ENCODE data around the gene OTUD3. TPM values are rescaled to one million over a fixed set of nuclear protein-coding genes. Genes with fewer than 3 reads are reported as not detected.

The OTUD3 gene
- polyA plus RNA-seq, 1 of the 3 experiments (the other 2 are of a cell fraction) = 2.6 TPM

DNA sequence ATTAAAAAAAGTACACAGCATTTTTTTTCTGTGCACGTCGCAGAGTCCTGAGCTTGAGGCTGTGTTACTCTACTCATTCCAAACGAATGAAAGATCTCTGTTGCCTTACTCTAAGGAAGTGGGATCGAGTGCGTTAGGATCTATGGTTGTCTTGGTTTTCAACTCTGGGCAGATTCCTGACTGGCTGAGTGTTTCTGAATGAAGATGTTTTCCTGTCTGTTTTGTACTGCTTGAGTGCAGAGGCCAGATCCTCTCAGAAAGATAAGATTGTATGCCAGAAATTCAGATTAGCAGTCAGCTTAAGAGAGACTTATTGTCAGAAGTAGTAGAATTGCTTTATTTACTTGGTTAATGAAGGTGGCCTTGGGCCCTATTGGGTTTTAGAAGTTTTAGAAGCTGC is 27.2 kb downstream of the OTUD3 start:
- POLR2A ChIA-PET = no interaction called here
- Histone ChIP-seq H3K79me2 (ENCODE audit: insufficient read depth) (no peaks in the 10 kb centered on the region), H4K20me1 (ENCODE audit: insufficient read depth) (no peaks in the 10 kb centered on the region), H3K36me3 (replicated peaks in 1 of 2; ENCODE audit: control insufficient read depth in 1 of 2, insufficient read depth in 2 of 2, low read length in 1 of 2) (peaks cover 45 to 90% of the 10 kb centered on the region in 2 experiments), H3K27ac (ENCODE audit: low read depth in 2 of 2, low read length in 1 of 2) (no peak overlapping the region), H2AFZ (ENCODE audit: low read depth) (no peak overlapping the region), H3K4me1 (ENCODE audit: control insufficient read depth in 1 of 2, insufficient read depth in 2 of 2, low read depth in 1 of 2, low read length in 1 of 2) (no peaks in the 10 kb centered on the region), H3K4me2 (no peak overlapping the region), H3K9me3 (no peaks in the 10 kb centered on the region), H3K9ac (no peak overlapping the region), H3K27me3 (ENCODE audit: insufficient read depth) (no peaks in the 10 kb centered on the region), H3K9me2 (no peaks in the 10 kb centered on the region), H3K4me3 (ENCODE audit: low read depth in 2 of 2, low read length in 1 of 2) (no peak overlapping the region), H3F3A (replicated peaks; ENCODE audit: insufficient read depth) (no peaks in the 10 kb centered on the region)
- CTCF ChIA-PET = interaction anchor here (1.2 to 14.7 kb wide), 3 partner anchors 10 to 246 kb away, joined by 3 to 243 read pairs (median 3); no protein-coding TSS in a partner anchor
- no peak for TF ChIP-seq RAD21 (IDR thresholded peaks at IDR 0.05; ENCODE audit: low read length)
- TF ChIP-seq ELF1 (IDR thresholded peaks at IDR 0.05) = no peak
- TF ChIP-seq MXI1 (IDR thresholded peaks at IDR 0.05; ENCODE audit: low read depth, low read length) = no peak
- no peak for TF ChIP-seq NRF1 (IDR thresholded peaks at IDR 0.05; ENCODE audit: low read depth, low read length)
- TF ChIP-seq, protein P1, sequence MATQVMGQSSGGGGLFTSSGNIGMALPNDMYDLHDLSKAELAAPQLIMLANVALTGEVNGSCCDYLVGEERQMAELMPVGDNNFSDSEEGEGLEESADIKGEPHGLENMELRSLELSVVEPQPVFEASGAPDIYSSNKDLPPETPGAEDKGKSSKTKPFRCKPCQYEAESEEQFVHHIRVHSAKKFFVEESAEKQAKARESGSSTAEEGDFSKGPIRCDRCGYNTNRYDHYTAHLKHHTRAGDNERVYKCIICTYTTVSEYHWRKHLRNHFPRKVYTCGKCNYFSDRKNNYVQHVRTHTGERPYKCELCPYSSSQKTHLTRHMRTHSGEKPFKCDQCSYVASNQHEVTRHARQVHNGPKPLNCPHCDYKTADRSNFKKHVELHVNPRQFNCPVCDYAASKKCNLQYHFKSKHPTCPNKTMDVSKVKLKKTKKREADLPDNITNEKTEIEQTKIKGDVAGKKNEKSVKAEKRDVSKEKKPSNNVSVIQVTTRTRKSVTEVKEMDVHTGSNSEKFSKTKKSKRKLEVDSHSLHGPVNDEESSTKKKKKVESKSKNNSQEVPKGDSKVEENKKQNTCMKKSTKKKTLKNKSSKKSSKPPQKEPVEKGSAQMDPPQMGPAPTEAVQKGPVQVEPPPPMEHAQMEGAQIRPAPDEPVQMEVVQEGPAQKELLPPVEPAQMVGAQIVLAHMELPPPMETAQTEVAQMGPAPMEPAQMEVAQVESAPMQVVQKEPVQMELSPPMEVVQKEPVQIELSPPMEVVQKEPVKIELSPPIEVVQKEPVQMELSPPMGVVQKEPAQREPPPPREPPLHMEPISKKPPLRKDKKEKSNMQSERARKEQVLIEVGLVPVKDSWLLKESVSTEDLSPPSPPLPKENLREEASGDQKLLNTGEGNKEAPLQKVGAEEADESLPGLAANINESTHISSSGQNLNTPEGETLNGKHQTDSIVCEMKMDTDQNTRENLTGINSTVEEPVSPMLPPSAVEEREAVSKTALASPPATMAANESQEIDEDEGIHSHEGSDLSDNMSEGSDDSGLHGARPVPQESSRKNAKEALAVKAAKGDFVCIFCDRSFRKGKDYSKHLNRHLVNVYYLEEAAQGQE (IDR thresholded peaks at IDR 0.05; ENCODE audit: low read depth, low read length) = no peak
- TF ChIP-seq GABPA (IDR thresholded peaks at IDR 0.05; ENCODE audit: low read depth) = no peak
- TF ChIP-seq POLR2AphosphoS5 (IDR thresholded peaks at IDR 0.05; ENCODE audit: low read depth, low read length) = no peak
- no peak for TF ChIP-seq RCOR1 (IDR thresholded peaks at IDR 0.05; ENCODE audit: low read length)
- no peak for TF ChIP-seq IRF3 (IDR thresholded peaks at IDR 0.05; ENCODE audit: low read depth, low read length)
- no peak for TF ChIP-seq FOXJ3 (CRISPR knock-in tag; IDR thresholded peaks at IDR 0.05)
- TF ChIP-seq CHD2 (IDR thresholded peaks at IDR 0.05; ENCODE audit: low read length, partially characterized antibody) = no peak
- no peak for TF ChIP-seq TEAD4 (IDR thresholded peaks at IDR 0.05; ENCODE audit: borderline replicate concordance, insufficient read depth)
- TF ChIP-seq JUND (IDR thresholded peaks at IDR 0.05) = no peak
- TF ChIP-seq ZBTB33 (IDR thresholded peaks at IDR 0.05; ENCODE audit: borderline replicate concordance, low read depth) = no peak
- TF ChIP-seq YY1 (IDR thresholded peaks at IDR 0.05; ENCODE audit: low read depth) = no peak
- no peak for TF ChIP-seq SIN3A (IDR thresholded peaks at IDR 0.05; ENCODE audit: borderline replicate concordance, low read depth, low read length)
- TF ChIP-seq RFX5 (IDR thresholded peaks at IDR 0.05; ENCODE audit: low read length) = no peak
- WGBS (ENCODE audit: low lambda C conversion rate) = 89% methylated on average over 5 of the region's 5 CpGs
- DNase-seq = no peak

All from SK-N-SH (cell line).